Measurements from ENCODE around the gene MCCC1. TPM values are rescaled to one million over a fixed set of nuclear protein-coding genes. Genes with fewer than 3 reads are reported as not detected.
"Not testable (repeated sequence)": the region's sequence is repeated elsewhere in the genome, so short reads cannot be mapped to it uniquely, and the experiment has no call there.

Gene MCCC1
- total RNA-seq, 4 donors from 2014 or later, result 26.4 to 37.3 (median 27.8) TPM

DNA sequence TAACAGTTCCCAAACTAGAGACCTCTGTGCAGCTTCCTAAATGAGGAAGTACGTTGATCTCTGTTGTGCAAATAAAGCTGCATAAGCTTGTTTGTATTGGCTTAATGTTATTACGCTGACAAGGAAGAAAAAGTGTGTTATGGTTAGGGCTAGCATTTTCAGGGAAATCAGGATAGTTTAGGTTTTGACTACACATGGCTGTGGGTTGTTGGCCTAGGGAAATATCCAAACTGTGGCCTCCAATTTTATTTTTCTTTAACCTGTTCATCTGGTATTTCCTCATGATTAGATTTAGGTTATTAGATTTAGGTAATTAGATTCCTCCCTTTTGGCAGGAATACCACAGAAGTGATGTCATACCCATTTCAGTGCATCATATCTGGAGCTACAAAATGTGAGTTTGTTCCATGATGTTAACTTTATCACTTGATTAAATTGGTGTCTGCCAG is 8.7 kb upstream of the MCCC1 start:
- H3K27me3 ChIP-seq, result peaks cover 0 to 5% (median 0%) of the 10 kb centered on the region in 4 donors
- intact Hi-C loops (cut with DNase I), result no loop called here
- TF ChIP-seq POLR2AphosphoS5 (IDR thresholded peaks at IDR 0.05), result no peak
- TF ChIP-seq, protein P1, sequence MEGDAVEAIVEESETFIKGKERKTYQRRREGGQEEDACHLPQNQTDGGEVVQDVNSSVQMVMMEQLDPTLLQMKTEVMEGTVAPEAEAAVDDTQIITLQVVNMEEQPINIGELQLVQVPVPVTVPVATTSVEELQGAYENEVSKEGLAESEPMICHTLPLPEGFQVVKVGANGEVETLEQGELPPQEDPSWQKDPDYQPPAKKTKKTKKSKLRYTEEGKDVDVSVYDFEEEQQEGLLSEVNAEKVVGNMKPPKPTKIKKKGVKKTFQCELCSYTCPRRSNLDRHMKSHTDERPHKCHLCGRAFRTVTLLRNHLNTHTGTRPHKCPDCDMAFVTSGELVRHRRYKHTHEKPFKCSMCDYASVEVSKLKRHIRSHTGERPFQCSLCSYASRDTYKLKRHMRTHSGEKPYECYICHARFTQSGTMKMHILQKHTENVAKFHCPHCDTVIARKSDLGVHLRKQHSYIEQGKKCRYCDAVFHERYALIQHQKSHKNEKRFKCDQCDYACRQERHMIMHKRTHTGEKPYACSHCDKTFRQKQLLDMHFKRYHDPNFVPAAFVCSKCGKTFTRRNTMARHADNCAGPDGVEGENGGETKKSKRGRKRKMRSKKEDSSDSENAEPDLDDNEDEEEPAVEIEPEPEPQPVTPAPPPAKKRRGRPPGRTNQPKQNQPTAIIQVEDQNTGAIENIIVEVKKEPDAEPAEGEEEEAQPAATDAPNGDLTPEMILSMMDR (IDR thresholded peaks at IDR 0.05), result no peak
- no peak for TF ChIP-seq POLR2A (IDR thresholded peaks at IDR 0.05; ENCODE audit: low read depth)
- TF ChIP-seq EP300 (IDR thresholded peaks at IDR 0.05), result no peak
- 33% methylated on average over 2 of the region's 2 CpGs for WGBS
- H3K36me3 ChIP-seq, result no peaks in the 10 kb centered on the region
- no peak overlapping the region for H3K27ac ChIP-seq (replicated peaks in 1 of 4)
- DNase-seq (ENCODE audit: extremely low spot score), result no peak
- H3K9me3 ChIP-seq, result peaks cover 0 to 4% (median 0%) of the 10 kb centered on the region in 4 donors
- no peak overlapping the region for H3K4me3 ChIP-seq
- H3K4me1 ChIP-seq, result no peaks in the 10 kb centered on the region

DNA sequence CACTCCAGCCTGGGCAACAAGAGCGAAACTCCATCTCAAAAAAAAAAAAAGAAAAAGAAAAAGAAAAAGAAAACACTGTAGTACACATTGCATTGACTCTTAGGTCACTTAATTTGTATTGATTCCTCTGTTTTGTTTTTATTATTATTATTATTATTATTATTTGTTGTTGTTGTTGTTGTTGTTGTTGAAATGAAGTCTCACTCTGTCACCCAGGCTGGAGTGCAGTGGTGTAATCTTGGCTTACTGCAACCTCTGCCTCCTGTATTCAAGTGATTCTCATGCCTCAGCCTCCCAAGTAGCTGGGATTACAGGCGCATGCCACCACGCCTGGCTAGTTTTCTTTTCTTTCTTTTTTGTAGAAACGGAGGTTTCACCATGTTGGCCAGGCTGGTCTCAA is 8.1 kb upstream of the MCCC1 start:
- H3K27ac ChIP-seq (replicated peaks in 1 of 4); H3K36me3 ChIP-seq; intact Hi-C loops (cut with DNase I); H3K4me1 ChIP-seq; H3K27me3 ChIP-seq; H3K4me3 ChIP-seq; H3K9me3 ChIP-seq; DNase-seq (ENCODE audit: extremely low spot score): not testable (repeated sequence)
- 90% methylated on average over 4 of the region's 4 CpGs for WGBS

DNA sequence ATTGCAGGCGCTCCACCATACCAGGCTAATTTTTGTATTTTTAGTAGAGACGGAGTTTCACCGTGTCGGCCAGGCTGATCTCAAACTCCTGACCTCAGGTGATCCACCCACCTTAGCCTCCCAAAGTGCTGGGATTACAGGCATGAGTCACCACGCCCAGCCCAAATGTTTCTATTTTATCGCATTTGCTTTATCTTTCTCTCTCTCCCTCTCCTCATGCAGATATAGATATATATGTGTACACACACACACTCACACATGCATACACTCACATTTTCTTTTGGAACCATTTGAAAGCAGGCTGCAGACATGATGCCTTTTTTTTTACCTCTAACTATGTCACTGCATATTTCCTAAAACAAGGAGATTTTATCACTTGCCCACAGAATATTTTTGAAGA is 7.3 kb upstream of the MCCC1 start:
- TF ChIP-seq EP300 (IDR thresholded peaks at IDR 0.05), result no peak
- TF ChIP-seq, protein P1 (IDR thresholded peaks at IDR 0.05), result no peak
- no peak for TF ChIP-seq POLR2AphosphoS5 (IDR thresholded peaks at IDR 0.05)
- TF ChIP-seq POLR2A (IDR thresholded peaks at IDR 0.05; ENCODE audit: low read depth), result no peak
- WGBS, result 68% methylated on average over 6 of the region's 6 CpGs
- Histone ChIP-seq H3K4me1 (no peaks in the 10 kb centered on the region), H3K27ac (replicated peaks in 1 of 4) (no peak overlapping the region), H3K4me3 (no peak overlapping the region), H3K36me3 (no peaks in the 10 kb centered on the region), H3K27me3 (no peaks in the 10 kb centered on the region), H3K9me3 (peaks cover 0 to 4% (median 0%) of the 10 kb centered on the region in 4 donors)
- intact Hi-C loops (cut with DNase I), result no loop called here
- DNase-seq (ENCODE audit: extremely low spot score), result no peak

DNA sequence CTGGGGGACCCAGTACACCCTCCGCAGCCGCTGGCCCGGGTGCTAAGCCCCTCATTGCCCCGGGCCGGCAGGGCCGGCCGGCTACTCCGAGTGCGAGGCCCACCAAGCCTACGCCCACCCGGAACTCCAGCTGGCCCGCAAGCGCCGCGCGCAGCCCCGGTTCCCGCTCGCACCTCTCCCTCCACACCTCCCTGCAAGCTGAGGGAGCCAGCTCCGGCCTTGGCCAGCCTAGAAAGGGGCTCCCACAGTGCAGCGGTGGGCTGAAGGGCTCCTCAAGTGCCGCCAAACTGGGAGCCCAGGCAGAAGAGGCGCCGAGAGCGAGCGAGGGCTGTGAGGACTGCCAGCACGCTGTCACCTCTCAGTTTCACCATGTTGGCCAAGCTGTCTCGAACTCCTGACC is 4.7 kb upstream of the MCCC1 start:
- H3K9me3 ChIP-seq; H3K4me3 ChIP-seq; intact Hi-C loops (cut with DNase I); H3K27me3 ChIP-seq; H3K4me1 ChIP-seq; H3K36me3 ChIP-seq; H3K27ac ChIP-seq (replicated peaks in 1 of 4); DNase-seq (ENCODE audit: extremely low spot score): not testable (repeated sequence)
- WGBS, result over 99% methylated on average over 20 of the region's 28 CpGs

DNA sequence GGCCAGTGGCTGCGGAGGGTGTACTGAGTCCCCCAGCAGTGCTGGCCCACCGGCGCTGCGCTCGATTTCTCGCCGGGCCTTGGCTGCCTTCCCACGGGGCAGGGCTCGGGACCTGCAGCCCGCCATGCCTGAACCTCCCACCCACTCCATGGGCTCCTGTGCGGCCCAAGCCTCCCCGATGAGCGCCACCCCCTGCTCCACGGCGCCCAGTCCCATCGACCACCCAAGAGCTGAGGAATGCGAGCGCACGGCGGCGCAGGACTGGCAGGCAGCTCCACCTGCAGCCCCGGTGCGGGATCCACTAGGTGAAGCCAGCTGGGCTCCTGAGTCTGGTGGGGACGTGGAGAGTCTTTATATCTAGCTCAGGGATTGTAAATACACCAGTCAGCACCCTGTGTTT is 1.7 kb upstream of the MCCC1 start:
- H3K27me3 ChIP-seq; H3K4me3 ChIP-seq; H3K36me3 ChIP-seq; H3K27ac ChIP-seq (replicated peaks in 1 of 4); DNase-seq (ENCODE audit: extremely low spot score); intact Hi-C loops (cut with DNase I); H3K9me3 ChIP-seq: not testable (repeated sequence)
- H3K4me1 ChIP-seq, result peaks cover 12 to 29% (median 23%) of the 10 kb centered on the region in 4 donors
- WGBS, result 95% methylated on average over 12 of the region's 24 CpGs

DNA sequence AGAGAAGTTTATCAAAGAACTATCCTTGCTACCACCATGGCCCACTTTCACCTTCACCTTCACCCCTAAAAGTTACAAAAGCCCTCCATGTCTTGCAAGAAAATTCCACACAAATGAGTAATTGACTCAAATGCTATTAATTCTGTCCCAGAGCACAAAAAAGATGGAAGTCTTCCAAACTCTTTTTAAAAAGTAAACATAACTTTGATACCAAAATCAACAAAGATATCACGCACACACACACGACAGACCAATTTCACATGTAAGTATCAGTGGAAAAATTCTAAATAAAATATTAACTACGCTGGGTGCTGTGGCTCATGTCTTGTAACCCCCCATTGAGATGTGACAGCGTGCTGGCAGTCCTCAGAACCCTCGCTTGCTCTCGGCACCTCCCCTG is 1.1 kb upstream of the MCCC1 start:
- intact Hi-C loops (cut with DNase I), result no loop called here
- peaks cover 12 to 29% (median 23%) of the 10 kb centered on the region in 4 donors for H3K4me1 ChIP-seq
- no peaks in the 10 kb centered on the region for H3K27me3 ChIP-seq
- H3K9me3 ChIP-seq, result no peaks in the 10 kb centered on the region
- no peak for TF ChIP-seq POLR2A (IDR thresholded peaks at IDR 0.05; ENCODE audit: low read depth)
- no peak for TF ChIP-seq EP300 (IDR thresholded peaks at IDR 0.05)
- TF ChIP-seq POLR2AphosphoS5 (IDR thresholded peaks at IDR 0.05), result no peak
- TF ChIP-seq, protein P1 (IDR thresholded peaks at IDR 0.05), result no peak
- H3K4me3 ChIP-seq, result no peak overlapping the region
- DNase-seq (ENCODE audit: extremely low spot score), result no peak
- 82% methylated on average over 6 of the region's 6 CpGs for WGBS
- H3K36me3 ChIP-seq, result no peaks in the 10 kb centered on the region
- peak overlapping the region in 3 of 4 donors; percentile 91 to 96 (median 94) for H3K27ac ChIP-seq (replicated peaks in 1 of 4)
